Islet of Langerhans (tissue), 1 donor: ENCODE measurements around the gene PIEZO1.

Experiments used
- FAIRE-seq: peaks from one replicate; lab custom pipeline; 2011; peaks lifted over from hg19 to GRCh38; lab: Jason Lieb, UNC

The PIEZO1 gene

DNA sequence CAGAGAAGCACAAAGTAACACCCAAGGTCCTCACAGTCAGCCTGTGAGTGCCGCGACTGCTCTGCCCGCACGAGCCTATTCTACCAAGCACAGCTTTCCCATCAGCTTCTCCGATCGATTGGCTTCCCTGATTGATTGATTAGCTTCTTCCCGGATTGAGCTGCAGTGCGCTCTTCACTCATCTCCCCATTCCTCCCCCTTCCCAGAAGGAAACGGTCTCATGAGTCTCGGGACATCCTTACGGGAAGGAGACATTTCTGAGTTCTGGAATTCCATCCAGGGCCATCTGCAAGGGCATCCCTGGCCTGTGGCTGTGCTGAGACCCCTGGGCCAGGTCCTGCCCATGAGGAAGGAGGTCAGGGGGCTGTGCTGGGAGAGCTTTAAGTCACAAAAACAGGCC lies 18.0 kb downstream of the PIEZO1 start:
- FAIRE-seq = no peak

DNA sequence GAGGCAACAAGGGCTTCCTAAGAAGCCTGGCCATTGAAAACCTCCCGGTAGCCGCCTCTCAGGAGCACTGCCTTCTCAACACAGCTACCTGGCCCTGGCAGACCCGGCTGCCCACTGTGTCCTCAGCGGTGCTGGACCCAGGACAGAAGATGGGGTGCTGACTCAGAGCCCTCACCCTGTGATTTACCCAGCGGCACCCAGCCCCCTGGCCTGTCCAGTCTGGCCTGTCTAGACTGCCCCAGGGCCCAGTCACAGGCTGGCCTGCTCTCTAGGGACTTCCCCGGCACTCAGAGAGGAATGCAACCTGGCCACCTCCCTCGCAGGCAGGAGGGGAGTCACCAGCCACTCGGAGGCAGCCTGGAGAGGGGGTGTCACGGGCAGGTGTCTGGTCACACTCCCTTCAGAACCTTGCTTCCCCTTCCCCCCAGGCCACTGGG lies 20.1 kb downstream of the PIEZO1 start:
- no peak for FAIRE-seq

DNA sequence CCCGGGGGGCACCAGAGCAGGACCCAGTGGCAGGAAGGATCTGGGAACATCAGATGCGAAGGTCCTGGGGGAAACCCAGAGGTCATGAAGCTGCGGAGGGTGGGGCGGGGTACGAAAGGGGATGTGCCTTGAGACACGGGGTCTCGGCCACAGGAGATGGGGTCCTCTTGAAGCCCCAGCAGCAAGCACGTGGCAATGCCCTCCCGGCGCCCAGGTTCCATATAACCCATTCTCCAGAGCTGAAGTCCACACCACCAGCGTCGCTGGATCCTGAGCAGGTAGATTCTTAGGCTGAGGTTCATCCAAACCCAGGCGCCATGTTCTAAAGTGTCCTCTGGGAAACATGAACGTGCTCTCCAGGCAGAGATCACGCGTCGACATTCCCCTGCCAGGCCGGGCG lies 20.9 kb downstream of the PIEZO1 start:
- FAIRE-seq = no peak

DNA sequence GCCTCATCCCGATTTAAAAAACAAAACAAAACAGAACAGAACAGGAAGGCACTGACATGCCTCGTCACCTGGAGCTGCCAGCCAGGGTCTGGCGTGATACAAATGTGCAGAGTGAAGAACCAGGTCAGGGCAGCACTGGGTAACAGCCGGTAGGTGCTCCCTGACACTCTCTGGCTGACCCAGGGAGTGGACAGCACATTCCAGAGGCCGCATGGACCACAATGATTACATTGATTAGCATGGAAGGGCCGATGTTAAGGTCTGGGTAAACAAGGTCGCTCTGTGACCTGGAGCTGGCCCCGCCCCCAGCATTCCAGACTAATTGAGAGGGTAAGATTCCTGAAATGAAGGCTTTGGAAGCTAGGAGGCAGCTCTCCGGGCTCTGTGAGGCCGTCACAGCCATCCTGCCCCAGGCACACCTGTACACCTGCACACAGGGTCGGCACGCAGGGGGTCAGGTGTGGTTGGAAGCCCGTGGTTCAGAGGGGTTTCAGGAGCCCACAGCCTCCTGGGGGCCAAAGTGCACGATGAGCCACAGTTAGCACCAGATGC lies 21.4 kb downstream of the PIEZO1 start:
- no peak for FAIRE-seq

DNA sequence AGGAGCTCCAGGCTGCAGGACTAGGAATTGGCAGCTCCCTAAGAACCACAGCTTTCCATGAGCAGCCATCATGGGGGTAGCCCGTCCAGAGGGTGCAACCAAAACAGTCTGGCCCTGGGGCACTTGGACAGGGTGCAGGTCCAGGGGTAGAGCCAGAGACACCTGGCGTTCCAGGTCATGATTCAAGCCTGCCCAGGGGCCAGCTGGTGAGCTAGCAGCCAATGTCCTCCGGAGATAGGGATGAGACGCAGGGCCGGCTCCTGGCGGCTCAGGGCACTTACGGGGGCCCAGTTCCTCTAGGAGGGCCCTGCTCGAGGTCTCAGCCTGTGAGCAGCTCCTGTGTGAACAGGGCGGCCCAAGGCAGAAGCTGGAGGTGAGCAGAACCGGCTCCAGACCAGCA lies 22.1 kb downstream of the PIEZO1 start:
- no peak for FAIRE-seq

DNA sequence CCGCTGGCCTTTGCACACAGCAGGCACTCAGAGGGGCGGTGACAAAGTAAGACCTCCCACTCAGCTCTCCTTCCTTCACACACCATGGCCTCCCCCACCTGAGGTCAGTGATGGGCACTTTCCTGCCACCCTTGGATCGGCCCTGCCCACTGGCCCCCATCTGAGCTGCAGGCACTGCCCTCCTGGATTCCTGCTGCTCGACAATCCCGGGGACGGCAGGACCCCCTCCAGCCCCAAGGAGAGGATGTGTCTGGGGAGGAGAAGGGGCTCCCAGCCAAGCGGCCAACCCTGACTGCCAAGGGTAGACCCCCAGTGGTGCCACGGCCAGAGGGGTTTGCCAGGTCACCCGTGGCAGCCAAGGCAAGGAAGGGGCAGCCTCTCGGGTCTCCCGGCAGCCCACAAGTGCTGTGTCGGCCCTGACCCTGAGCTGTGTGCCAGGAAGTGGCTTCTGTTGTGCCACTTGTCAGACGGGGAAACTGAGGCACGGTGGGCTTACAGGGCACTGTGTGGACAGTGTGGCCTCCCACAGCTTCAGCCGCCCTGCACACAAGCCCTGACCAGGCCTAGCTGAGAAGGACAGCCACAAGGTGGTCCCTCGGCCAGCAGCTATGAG lies 22.7 kb downstream of the PIEZO1 start:
- FAIRE-seq = no peak

DNA sequence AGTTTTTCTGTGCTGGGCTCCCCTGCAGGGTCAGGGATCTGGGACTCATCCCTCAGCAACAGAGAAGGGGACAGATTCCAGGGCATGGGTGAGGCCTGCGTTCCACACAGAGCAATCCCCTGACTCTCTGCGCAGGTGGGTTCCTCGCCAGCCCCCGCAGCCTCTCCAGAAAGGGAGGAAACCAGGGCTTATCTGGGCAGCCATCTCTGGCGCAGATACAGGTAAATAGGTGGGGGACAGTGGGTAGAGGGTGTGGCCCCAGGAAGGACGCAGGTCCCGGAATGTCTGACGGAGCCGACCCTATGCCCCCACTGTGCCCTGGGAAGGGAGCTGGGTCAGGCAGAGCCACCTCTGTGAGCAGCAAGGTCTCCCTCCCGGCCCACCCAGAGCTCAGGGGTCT lies 23.2 kb downstream of the PIEZO1 start:
- FAIRE-seq = no peak

DNA sequence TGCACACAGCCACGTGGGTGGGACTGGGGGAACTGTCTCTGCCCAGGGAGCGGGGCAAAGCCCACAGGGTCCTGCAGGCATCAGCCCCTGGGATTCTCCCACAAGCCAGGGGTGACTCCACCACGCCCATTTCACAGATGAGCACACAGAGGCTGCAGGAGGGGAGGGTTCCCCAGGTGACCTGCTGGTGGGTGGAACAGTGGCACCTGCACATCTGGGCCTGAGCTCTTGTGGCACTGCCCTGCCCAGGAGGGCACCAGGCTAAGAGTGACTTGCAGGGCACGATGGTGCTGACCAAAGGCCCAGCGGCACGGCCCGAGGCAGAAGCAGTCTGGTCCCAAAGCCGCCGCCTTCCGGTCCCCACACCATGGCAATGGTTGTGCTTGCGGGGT lies 23.9 kb downstream of the PIEZO1 start:
- no peak for FAIRE-seq

DNA sequence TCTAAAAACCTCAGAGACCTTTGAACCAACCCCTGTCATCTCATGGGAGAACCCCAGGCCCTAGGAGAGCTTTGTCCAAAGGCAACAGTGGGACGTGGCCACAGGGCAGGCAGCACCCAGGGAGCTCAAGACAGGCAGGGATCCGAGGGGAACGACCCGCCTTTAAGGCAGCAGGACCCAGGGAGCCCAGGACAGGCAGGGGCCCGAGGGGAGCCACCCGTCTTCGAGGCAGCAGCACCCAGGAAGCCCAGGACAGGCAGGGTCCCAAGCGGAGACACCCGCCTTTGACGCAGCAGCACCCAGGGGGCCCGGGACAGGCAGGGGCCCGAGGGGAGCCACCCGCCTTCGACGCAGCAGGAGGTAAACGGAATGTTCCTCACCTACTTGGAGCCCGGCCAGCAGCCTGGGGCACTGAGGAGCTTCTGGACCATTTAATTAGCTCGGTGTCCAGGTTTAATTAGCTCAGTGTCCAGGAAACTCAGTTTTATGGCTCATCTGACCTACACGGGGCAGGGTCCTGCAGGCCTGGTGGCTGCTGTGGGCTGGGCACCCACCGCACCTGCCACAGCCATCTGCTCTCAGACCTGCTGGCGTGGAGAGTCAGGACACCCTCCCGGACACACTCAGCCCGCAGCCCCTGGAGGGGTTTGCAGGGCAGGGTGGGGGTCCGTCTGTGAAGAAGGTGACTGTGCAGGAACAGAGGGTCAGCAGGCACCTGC lies 24.4 kb downstream of the PIEZO1 start:
- FAIRE-seq = no peak

DNA sequence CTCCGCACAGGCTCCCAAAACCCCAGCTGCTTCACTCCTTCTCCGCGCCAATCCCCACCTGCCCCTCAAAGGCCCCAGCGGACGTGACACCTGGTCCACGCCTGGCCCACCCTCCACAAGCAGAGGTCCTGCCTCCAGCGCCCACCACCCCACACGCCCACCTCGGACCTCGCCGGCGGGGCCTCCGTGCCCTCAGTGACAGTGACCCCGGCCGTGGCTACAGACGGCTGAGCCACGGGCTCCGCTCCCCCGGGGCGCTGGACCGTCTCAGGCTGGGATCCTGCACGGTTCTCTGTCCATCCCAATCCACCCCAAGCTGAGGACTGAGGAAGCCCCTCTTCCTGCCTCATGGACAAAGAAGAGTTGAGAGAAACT lies 25.1 kb downstream of the PIEZO1 start:
- FAIRE-seq = no peak

DNA sequence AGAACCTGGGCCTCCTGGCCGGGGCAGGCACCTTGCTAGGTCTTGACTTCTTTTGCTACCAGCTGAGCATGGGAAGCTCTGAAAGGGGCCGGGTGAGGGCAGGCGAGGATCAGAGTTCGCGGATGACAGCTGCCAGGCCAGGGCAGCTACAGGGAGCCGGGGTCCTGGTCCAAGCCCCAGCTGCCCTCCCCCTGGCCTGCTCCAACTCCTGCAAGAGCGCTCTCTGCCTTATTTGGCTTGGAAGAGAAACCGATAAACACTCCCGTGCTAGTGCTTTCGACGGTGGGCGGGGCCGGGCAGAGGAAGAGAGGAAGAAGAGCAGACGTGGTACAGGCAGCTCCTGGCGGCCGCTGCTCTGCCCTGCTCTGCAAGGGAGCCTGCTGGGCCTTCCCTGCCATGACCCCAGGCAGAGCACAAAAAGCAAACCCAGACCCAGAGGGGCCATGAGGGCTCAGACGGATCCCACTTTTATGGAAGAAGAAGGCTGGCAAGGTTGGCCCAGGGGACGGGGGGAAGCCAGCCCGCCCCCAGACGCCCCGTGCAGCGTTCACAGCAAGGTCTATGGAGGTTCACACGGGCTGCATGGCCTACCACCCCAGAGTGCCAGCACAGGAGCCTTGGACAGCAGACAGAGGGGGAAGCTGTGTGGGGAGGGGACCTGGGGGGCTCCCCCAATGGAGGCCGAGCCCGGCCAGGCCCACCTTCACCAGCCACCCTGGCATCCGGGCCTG lies 25.6 kb downstream of the PIEZO1 start:
- no peak for FAIRE-seq

DNA sequence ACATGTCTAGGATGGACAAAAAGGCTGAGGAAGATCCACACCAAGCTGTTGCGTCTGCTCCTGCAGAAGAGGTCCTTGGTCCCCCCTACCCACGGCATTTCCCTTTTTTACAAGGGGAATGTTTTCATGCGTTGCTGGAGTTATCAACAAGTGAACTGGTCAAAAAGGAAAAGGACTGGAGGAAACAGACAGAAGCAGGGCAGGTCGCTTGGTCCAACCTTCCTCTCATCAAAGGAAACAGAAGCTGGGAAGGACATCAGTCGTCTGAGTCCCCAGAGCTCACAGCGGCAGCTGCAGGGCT lies 26.1 kb downstream of the PIEZO1 start:
- FAIRE-seq = no peak

DNA sequence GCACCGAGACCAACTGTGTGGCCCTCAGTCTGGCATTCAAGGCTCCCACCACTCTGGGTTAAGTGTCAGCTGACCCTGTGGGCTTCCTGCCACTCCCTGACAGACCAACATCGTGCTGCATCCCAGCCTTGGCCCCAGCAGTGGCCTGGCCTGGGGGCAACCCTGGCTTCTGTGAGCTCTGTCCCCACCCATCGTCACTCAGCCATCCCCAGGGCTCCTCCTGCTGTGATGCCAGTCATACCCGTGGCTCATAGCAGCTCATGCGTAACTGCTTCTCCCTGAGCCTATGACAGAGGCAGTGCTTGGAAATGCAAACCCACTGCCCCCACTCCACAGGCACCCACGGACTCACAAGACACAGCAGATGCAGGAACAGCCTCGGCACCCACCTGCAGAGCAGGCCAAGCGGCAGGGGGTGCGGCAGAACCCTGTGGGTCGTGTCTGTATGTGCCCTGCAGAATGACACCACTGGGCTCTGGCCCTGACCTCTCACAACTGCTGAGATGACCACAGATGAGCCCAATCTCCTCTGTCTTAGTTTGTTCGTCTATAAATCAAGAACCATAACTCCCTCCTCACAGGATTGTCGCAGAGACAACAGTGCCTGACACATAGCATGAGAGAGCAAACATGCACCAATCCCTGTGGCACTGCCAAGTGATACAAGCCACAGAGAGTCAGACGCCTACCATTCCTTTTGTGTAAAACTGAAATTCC lies 26.6 kb downstream of the PIEZO1 start:
- no peak for FAIRE-seq

DNA sequence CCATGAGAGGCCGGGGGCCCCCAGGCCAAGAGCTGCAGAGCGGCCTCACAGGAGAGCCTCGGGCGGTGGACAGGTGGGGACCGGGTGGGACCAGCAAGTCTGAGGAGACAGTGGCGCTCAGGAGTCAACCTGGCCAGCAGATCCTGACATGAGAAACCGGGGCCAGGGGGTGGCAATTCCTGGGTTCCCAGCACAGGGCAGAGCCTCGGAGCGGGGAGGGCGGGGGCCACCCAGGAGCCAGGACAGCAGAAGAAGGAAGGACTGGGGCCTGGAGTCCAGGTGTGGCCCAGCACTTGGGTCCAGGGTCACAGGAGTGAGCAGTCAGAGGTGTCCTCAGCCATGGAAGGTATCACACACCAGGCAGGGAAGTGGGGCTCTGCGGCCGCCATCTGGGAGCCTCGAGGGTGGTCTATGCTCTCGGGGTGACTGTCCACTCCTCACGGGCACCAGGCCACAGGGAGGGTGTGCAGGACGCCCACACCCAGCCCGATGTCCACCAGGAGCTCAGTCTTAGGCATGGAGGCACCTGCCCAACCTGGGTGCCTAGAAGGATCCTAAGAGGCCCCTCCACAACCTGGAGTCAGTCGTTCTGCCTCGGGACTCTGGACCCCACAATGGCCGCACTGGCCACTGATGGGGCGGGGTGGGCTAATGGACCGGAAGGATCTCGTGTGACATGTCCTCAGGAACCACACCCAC lies 29.1 kb downstream of the PIEZO1 start:
- no peak for FAIRE-seq

DNA sequence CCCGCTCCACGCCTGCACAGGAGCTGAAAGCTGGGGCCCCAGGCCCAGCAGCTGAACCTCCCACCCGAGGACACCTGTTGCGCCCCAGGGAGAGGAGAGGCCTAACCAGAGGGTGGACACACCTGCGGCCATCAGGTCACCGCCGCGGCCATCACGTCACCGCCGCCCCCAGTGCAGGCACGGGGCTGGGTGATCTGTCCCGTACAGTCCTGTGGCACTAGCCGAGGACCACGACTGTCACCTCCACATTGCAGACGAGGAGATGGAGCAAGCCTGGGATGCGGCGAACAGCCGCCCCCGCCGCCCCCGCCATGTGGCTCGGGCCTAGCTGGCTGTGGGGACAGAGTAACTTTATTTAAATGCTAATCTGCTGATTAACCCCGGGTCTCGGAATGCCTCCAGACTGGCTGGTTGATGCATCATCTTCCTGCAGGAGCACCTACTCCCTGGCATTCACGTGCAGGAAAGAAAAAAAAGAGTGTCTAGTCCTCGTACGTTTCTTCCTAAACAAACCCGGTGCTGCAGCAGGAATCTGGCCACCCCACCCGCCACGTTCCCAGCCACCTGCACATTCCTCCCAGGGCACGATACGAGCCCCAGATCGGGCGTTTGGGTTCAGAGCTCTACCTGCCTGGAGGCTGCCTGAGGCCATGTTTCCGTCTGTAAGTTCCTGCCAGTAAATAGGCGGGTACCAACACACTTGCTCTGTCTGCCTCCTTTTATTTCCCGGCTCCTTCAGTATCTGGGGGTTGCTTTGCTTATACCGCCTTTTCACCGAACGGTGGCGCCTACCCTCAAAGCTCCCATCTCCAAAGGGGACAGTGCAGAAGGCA lies 29.9 kb downstream of the PIEZO1 start:
- no peak for FAIRE-seq

DNA sequence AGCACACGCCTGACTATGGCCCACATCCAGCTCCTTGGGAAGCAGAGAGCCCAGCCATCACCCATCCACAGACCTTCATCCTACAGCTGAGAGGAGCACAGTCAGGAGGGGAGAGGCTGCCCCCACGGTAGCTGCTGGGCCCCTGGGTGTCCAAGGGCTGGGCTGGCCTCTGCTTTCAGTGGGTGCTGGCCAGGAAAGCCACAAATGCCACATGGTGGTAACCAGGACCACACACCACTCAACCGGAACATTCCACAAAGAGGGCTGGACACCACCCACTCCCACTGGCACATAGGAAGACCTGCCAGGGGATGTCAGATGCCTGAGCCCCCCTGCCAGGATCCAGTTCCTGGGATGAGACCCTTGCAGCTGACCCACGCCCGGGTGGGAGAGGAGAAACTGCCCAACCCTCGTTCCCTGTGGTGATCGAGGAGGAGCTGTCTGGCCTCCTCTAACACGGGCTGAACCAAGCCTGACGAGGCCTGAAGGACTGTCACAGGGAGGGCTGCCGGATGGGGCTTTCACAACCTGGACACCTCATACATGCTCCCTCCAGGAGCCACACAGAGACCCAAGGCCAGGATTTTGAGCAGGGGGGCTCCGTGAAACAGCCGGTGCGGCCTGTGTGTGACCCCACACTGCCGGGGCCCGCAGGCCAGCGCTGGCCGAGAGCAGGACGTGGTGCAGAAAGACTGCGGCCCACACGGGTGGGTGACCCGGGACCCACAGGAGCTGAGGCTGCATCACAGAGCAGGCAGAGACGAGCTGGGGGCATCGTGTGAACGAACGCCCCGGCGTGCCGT lies 30.7 kb downstream of the PIEZO1 start:
- no peak for FAIRE-seq

DNA sequence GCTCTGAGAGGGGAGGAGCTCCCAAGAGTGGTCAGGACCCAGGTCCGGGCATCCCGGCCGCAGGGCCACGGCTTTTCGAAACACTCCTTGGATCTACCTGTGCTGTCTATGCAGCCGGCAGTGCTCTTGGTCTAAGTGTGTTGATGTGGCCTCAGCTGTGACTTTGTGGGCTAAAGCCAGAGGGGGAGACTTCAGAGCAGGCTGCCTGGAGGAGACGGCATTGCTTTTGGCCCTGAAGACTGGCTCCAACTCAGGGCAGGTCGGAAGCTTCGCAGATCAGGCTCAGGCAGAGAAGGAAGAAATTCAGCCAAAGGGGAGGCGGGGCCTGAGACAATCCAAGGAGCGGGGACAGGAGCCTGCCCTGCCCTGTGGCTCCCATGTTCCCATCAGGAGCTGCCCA lies 31.4 kb downstream of the PIEZO1 start:
- FAIRE-seq = no peak

DNA sequence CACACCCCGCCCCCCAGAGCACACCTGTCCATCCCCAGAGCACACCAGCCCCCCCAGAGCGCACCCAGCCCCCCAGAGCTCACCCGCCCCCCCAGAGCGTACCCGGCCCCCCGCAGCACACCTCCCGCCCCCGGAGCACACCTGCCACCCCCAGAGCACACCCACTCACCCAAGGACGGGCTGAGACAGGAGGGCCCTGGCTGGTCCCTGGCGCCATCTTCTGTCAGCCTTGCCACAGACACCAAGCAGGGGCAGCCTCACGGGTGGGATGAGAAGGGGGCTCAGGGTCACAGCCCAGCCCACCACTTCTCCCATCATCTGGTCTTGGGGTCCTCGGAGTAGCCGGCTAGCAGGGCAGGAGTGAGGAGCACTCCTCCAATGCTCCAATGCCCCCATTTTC lies 31.8 kb downstream of the PIEZO1 start:
- FAIRE-seq = no peak

DNA sequence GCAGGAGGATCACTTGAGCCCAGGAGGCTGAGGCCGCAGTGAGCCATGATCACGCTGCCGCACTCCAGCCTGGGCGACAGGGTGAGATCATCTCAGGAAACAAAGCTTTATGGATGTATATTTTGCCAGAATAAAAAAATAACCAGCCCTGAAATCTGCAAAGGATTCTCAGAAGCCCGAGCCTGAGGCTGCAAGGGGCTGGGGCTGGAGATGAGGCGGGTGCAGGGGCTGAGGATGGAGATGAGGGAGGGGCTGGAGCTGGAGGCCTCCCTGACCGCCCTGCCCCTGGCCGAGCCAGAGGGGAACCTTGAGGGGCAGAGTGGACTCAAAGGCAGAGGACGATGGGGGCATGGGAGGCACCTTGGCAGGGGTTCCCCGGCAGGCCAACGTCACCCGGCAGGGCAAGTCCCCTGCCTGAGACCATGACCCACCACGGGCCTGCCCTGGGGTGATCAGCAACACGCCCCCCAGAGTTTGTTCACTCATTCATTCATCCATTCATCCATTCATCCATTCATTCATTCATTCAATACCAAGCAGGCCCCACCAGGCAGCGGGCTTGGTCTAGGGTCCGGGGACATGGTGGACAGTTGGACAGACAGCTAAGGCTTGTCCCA lies 32.5 kb downstream of the PIEZO1 start:
- FAIRE-seq = no peak

DNA sequence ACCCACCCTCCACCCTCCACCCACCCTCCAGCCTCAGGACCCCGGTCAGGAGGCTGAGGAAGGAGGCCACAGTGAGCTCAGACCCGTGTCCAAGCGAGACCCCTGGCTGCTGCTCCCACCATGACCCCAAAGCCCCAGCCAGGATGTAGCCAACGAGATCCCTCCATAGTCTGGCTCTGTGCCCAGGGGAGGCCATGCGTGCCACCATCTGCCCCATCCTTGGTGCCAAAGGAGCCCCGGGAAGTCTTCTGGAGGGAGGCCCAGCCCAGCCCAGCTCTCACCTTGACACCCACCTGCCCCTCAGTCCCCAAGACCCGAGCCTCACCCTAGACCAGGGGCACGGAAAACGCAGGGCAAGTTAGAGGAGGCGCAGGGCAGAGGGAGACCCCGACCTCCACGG lies 34.2 kb downstream of the PIEZO1 start:
- no peak for FAIRE-seq
